Epithelial cell of esophagus (primary cell): ENCODE measurements around the gene KLHL6.
"Not testable (repeated sequence)": the region's sequence is repeated elsewhere in the genome, so short reads cannot be mapped to it uniquely, and the experiment has no call there.

Experiments
- DNase-seq: peaks from one replicate; pipeline ENCODE4 v3.0.0; 2010; ENCODE audit warnings: low read depth
- H3K4me3 ChIP-seq: 2 replicates; pipeline ENCODE4 v1.5.1; 2011; ENCODE audit warnings: mild to moderate bottlenecking, low read length, control low read depth
- CTCF ChIP-seq: IDR thresholded peaks from 2 replicates; pipeline ENCODE4 v1.5.1; 2011; ENCODE audit warnings: low read depth, mild to moderate bottlenecking, low read length, control low read depth, inconsistent platforms; ENCODE audit not compliant: insufficient read depth; ENCODE audit errors: missing control alignments

Gene KLHL6

GRCh38 chr3:183526838-183527427 lies 28.6 kb downstream of the KLHL6 start:
- no peak for DNase-seq
- TF ChIP-seq CTCF: no peak
- no peak overlapping the region for H3K4me3 ChIP-seq

- DNase-seq: no peak
- H3K4me3 ChIP-seq: no peak overlapping the region
- no peak for TF ChIP-seq CTCF
Measured at GRCh38 chr3:183524476-183524875, 31.0 kb downstream of the KLHL6 start.

GRCh38 chr3:183520741-183521556 lies 34.6 kb downstream of the KLHL6 start:
- DNase-seq, H3K4me3 ChIP-seq: not testable (repeated sequence)

GRCh38 chr3:183520295-183520694 lies 35.2 kb downstream of the KLHL6 start:
- not testable (repeated sequence) for H3K4me3 ChIP-seq, DNase-seq

GRCh38 chr3:183519891-183520290 lies 35.6 kb downstream of the KLHL6 start:
- H3K4me3 ChIP-seq: no peak overlapping the region
- DNase-seq: no peak
- no peak for TF ChIP-seq CTCF

- TF ChIP-seq CTCF: no peak
- DNase-seq: peak; percentile 39
- H3K4me3 ChIP-seq: no peak overlapping the region
Measured at GRCh38 chr3:183518491-183519251, 36.8 kb downstream of the KLHL6 start.

GRCh38 chr3:183517607-183518006 lies 37.9 kb downstream of the KLHL6 start:
- no peak for TF ChIP-seq CTCF
- H3K4me3 ChIP-seq: no peak overlapping the region
- no peak for DNase-seq
